Thoracic aorta endothelial cell (primary cell): ENCODE measurements around the gene DMKN. TPM values are rescaled to one million over a fixed set of nuclear protein-coding genes. Genes with fewer than 3 reads are reported as not detected.

ENCODE experiments used
- total RNA-seq: library from RNA; depleted of rRNA; stranded (reverse); fragments of >200 nt; gene quantifications from 2 replicates; pipeline ENCODE4 v1.2.3, GENCODE V29; 2012

The DMKN gene
- total RNA-seq = not detected in 2 replicates

DNA sequence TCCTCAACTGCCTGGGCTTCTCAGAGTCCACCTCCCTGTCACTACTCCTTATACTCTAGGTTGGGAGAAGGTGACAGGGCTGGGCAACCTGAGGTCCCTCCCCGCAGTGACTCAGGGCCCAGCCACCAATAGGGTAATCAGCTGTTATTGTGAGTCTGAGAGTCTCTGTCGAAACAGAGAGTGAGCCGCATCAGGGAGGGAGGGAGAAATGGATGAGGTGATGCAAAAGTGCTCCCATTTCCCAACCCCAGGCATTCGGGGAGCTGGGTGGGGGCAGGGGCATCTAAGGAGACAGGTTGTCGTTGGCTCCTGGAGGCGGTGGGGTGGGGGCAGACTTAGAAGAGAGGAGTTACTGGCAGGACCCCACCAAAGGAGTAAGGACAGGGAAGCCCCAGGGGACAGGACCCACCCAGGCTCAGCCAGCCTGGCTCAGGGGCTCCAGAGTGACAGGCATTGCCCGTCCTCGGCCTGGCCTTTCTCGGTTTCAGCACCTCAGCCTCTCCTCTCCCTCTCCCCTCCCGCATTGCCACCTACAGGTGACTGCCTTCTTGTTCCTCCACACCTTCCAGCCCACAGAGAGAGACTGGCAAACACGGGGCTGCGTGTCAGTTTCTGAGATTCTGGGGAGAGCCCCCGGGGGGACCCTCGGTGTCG, at the start of gene DMKN:
DMKN (minus strand) TSS at position 22 of the 654 bp plus-strand sequence. CDS start 174 bp downstream, outside the sequence.

DNA sequence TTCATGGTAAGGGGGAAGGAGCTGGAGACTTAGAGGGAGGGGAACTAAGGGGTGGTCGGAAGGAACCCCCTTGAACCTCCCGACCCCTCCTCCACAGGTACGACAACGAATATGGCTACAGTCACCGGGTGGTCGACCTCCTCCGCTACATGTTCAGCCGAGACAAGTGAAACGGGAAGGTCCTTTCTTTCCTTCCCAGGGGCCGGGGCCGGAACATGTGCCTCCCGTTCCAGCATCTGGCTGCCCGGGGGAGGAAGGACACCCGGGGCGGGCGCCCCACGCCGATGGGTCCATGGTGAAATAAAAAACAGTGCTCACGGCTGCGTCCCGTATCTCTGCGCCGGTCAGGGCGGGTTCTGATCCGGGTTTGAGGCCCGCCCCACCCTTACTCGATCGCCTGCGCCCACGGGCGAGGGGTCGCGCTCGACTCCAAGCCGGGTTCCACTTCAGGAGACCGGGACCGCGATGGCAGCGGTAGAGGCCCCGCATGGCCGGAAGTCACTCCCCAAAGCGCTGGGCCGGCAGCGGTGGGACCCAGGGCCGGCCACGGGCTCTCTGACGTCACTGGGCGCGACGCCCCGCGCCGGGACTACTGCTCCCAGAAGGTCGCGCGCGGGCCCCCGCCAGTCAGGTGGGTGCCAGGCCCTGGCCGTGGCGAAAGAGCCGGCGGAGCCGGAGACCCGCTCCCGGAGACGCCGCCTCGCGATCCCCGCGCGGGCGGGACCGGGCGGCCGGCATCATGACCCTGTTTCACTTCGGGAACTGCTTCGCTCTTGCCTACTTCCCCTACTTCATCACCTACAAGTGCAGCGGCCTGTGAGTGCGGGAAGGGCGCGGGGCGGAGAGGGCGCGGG, 31.8 kb upstream of the DMKN start, which contains the start of gene TMEM147:
TMEM147 (plus strand) TSS at position 626 of the 854 bp plus-strand sequence; CDS start at position 740, 114 bp downstream.

DNA sequence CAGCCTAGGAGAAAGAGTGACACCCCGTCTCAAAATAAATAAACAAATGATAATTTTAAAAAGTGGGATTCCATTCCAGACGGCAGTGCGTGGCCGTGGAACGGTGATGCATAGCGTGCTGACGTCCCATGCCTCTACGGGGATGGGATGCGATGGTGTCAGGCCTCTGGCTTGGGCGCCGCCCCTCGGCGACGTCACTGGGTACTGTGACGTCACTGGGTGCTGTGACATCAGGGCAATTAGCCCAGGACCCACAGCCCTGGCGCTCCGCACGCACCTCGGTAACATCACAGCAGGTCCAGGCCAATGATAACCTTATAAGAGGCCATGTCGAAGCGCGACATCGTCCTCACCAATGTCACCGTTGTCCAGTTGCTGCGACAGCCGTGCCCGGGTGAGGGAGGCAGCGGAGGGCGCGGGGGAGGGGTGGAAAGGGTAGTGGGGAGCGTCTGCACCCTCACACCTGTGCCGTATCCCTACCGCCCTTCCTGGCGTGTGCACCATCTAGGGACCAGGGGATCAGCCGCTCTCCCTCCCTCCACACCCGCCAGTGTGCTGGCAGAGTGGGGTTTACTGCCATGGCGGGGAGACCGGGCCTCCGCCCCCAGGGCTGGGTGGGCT, 19.9 kb upstream of the DMKN start, which contains the start of gene GAPDHS:
GAPDHS (plus strand) TSS at position 256 of the 621 bp plus-strand sequence; CDS start at position 328, 72 bp downstream.

GRCh38 chr19:35528218-35529038, 15.0 kb upstream of the DMKN start, which contains the start of gene SBSN:
TSS of gene SBSN (minus strand) at chr19:35528311. CDS start at chr19:35528281, 30 bp downstream.

DNA sequence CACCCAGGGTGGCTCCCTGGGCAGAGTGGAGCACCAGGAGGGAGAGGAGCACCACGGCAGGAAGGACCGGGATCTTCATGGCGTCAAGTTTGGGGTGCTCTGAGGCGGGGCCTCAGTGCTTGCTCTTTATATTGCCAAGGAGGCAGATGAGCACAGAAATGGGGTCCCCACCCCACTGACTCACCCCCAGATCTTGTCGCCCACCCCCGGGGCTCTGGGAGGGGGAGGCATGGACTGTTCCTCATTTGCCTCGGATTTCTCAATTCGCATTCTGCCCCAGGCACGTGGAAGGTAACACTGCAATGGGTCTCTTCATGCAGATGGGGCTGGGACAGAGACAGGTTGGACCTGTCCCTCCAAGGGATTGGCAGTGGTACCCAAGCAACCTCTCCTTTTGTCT, 23.1 kb downstream of the DMKN start, which contains the start of gene KRTDAP:
KRTDAP (minus strand) TSS at position 101 of the 400 bp plus-strand sequence; CDS start at position 79, 22 bp downstream.

DNA sequence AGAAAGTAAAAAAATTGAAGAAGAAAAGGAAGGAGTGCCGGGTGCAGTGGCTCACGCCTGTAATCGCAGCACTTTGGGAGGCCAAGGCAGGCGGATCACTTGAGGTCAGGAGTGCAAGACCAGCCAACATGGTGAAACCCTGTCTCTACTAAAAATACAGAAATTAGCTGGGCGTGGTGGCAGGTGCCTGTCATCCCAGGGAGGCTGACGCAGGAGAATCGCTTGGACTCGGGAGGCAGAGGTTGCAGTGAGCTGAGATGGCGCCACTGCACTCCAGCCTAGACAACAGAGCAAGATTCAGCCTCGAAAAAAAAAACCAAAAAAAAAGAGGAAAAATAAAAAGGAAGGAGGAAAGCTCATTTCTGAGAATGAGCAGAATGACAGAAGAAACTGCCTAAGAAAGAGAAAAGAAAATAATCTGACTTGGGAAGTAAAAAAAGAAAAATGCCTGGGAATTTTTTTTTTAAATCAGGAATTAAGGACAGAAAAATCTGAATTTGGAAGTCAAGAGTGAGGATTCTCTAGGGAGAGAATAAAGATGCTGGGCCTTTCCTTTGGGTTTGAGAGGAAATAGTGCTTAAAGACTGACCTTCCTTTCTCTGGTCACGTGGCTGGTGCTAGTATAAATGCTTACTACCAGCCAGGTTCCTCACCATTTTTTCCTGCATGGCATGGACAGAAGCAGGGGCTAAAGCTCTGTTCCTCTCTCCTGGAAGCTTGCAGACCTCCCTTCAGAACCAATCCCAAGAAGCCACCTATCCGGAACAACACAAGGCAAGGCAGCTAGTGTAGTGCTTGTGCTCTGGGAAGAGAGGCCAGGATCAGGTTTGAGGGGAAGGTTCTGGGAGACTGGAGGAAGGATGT, 65.6 kb downstream of the DMKN start, which contains the start of gene FFAR2:
FFAR2 (plus strand) TSS at position 652 of the 864 bp plus-strand sequence. CDS start 1,458 bp downstream, outside the sequence.

Other genes with a start within 250 kb of the DMKN start
- gene USF2, start 244.7 kb downstream of the DMKN start, total RNA-seq = 41.4 and 46.5 TPM in 2 replicates
- gene HAMP, start 231.1 kb downstream of the DMKN start, total RNA-seq = not detected in 2 replicates
- gene MAG, start 221.5 kb downstream of the DMKN start, total RNA-seq = 0.27 TPM in 1 of 2 replicates, not detected in the other
- 1.1 TPM in 1 of 2 replicates, not detected in the other for gene CD22, start 184.5 kb downstream of the DMKN start, total RNA-seq
- not detected in 2 replicates for gene FFAR1, start 165.7 kb downstream of the DMKN start, total RNA-seq
- not detected in 2 replicates for gene FFAR3, start 155.2 kb downstream of the DMKN start, total RNA-seq
- gene GPR42, start 142.6 kb downstream of the DMKN start, total RNA-seq = not detected in 2 replicates
- not detected in 2 replicates for gene FFAR2, start 65.4 kb downstream of the DMKN start, total RNA-seq
- not detected in 2 replicates for gene KRTDAP, start 23.2 kb downstream of the DMKN start, total RNA-seq
- not detected in 2 replicates for gene SBSN, start 14.7 kb upstream of the DMKN start, total RNA-seq
- gene GAPDHS, start 19.8 kb upstream of the DMKN start, total RNA-seq = not detected in 2 replicates
- 41.4 and 53.8 TPM in 2 replicates for gene TMEM147, start 32.0 kb upstream of the DMKN start, total RNA-seq
- not detected in 2 replicates for gene ATP4A, start 50.0 kb upstream of the DMKN start, total RNA-seq
- gene PMIS2, start 72.5 kb upstream of the DMKN start, total RNA-seq = not detected in 2 replicates
- 7.7 and 11.7 TPM in 2 replicates for gene HAUS5, start 99.1 kb upstream of the DMKN start, total RNA-seq
- gene RBM42, start 115.4 kb upstream of the DMKN start, total RNA-seq = 55.2 and 59.3 TPM in 2 replicates
- gene ETV2, start 128.1 kb upstream of the DMKN start, total RNA-seq = 0.14 TPM in 1 of 2 replicates, not detected in the other
- gene COX6B1, start 134.7 kb upstream of the DMKN start, total RNA-seq = 183 and 197 TPM in 2 replicates
- gene UPK1A, start 152.9 kb upstream of the DMKN start, total RNA-seq = not detected in 2 replicates
- not detected in 2 replicates for gene ZBTB32, start 190.9 kb upstream of the DMKN start, total RNA-seq
- 10.0 and 12.7 TPM in 2 replicates for gene KMT2B, start 204.4 kb upstream of the DMKN start, total RNA-seq
- gene IGFLR1, start 228.8 kb upstream of the DMKN start, total RNA-seq = 0.53 and 1.1 TPM in 2 replicates
- gene U2AF1L4, start 231.8 kb upstream of the DMKN start, total RNA-seq = 3.5 and 5.4 TPM in 2 replicates
- gene PSENEN, start 232.0 kb upstream of the DMKN start, total RNA-seq = 15.8 and 22.6 TPM in 2 replicates
- 8.5 and 9.6 TPM in 2 replicates for gene LIN37, start 234.9 kb upstream of the DMKN start, total RNA-seq
- 0.53 and 0.65 TPM in 2 replicates for gene HSPB6, start 243.4 kb upstream of the DMKN start, total RNA-seq
- 9.2 and 10.3 TPM in 2 replicates for gene PROSER3, start 244.5 kb upstream of the DMKN start, total RNA-seq